Glutamatergic neuron (in vitro differentiated cells): ENCODE data around the gene YIF1B. TPM values are rescaled to one million over a fixed set of nuclear protein-coding genes. Genes with fewer than 3 reads are reported as not detected.

Source experiments
- DNase-seq: peaks from one replicate; pipeline ENCODE4 v3.0.0; 2022
- H3K27ac Mint-ChIP-seq: one replicate; pipeline ENCODE4 v1.8.0; 2020; ENCODE audit warnings: mild to moderate bottlenecking, mixed read lengths, inconsistent platforms; ENCODE audit not compliant: unreplicated experiment
- H3K27me3 Mint-ChIP-seq: one replicate; pipeline ENCODE4 v1.8.0; 2020; ENCODE audit warnings: mild to moderate bottlenecking, moderate library complexity, mixed read lengths, inconsistent platforms; ENCODE audit not compliant: unreplicated experiment
- H3K36me3 Mint-ChIP-seq: one replicate; pipeline ENCODE4 v1.8.0; 2020; ENCODE audit warnings: mild to moderate bottlenecking, mixed read lengths, inconsistent platforms; ENCODE audit not compliant: unreplicated experiment
- H3K4me1 Mint-ChIP-seq: one replicate; pipeline ENCODE4 v1.8.0; 2020; ENCODE audit warnings: mild to moderate bottlenecking, low read depth, mixed read lengths, inconsistent platforms; ENCODE audit not compliant: unreplicated experiment
- H3K4me3 Mint-ChIP-seq: one replicate; pipeline ENCODE4 v1.8.0; 2020; ENCODE audit warnings: mild to moderate bottlenecking, mixed read lengths, inconsistent platforms; ENCODE audit not compliant: unreplicated experiment
- H3K9me3 Mint-ChIP-seq: one replicate; pipeline ENCODE4 v1.8.0; 2020; ENCODE audit warnings: mild to moderate bottlenecking, moderate library complexity, mixed read lengths, inconsistent platforms; ENCODE audit not compliant: unreplicated experiment
- CTCF ChIP-seq: fragments of 200-600 bp; sonication (generic); IDR thresholded peaks from one replicate; pipeline ENCODE4 v1.5.0; 2021; ENCODE audit not compliant: partially characterized antibody, unreplicated experiment
- total RNA-seq: library from RNA; stranded (reverse); fragmentation: NEBNext Ultra II Directional; extraction: Animal tissue kit (Norgen Biotek cat#: 25700); gene quantifications from one replicate; pipeline ENCODE4 v1.2.1, GENCODE V29; 2021; ENCODE audit not compliant: unreplicated experiment

The YIF1B gene
- total RNA-seq, 1 donor from 2014 or later = 101 TPM

- Mint-ChIP-seq H3K36me3 (peaks cover 9% of the 10 kb centered on the region), H3K9me3 (peaks cover 5% of the 10 kb centered on the region), H3K27ac (no peak overlapping the region), H3K4me3 (no peak overlapping the region), H3K27me3 (peaks cover 2% of the 10 kb centered on the region), H3K4me1 (peaks cover 38% of the 10 kb centered on the region)
- TF ChIP-seq CTCF = no peak
- peak; percentile 55 for DNase-seq
Observed at GRCh38 chr19:38268539-38268938, 47.2 kb downstream of the YIF1B start.

DNA sequence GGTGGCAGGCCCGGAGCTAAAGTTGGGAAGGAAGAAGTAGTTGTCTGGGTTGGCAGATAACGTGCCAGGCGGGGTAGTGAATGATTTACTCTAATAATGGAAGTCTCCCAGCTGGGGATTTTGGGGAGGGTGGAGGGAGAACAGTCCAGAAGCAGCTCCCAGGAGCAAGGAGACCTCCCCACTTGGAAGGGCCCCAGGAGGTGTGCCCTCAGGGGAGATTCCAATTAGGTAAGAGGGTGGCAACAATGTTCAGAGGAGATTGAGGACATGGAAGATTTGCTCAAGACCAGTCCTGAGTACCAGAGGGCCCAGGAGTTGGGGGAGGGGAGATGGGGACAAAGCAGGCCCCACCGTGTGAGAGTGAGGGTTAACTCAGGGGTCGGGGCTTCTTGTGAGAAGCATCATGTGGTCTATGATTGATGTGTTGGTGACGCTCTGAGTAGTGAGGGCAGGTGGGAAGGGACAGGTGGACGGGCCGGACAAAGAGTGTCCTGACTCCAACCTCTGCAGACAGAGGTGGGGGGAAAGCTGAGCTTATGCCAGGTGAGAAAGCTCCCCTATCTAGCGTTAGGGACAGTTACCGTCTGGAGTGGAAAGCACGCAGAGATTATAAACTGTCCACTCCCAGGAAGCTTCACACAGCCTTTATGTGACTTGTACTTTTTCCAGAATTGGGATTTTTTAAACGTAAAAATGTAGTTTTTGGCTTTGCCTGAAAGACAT lies 47.8 kb downstream of the YIF1B start:
- H3K36me3 Mint-ChIP-seq = peaks cover 9% of the 10 kb centered on the region
- peaks cover 2% of the 10 kb centered on the region for H3K27me3 Mint-ChIP-seq
- no peak for DNase-seq
- no peak for TF ChIP-seq CTCF
- H3K27ac Mint-ChIP-seq = no peak overlapping the region
- no peak overlapping the region for H3K4me3 Mint-ChIP-seq
- H3K9me3 Mint-ChIP-seq = peaks cover 5% of the 10 kb centered on the region
- H3K4me1 Mint-ChIP-seq = peaks cover 39% of the 10 kb centered on the region

DNA sequence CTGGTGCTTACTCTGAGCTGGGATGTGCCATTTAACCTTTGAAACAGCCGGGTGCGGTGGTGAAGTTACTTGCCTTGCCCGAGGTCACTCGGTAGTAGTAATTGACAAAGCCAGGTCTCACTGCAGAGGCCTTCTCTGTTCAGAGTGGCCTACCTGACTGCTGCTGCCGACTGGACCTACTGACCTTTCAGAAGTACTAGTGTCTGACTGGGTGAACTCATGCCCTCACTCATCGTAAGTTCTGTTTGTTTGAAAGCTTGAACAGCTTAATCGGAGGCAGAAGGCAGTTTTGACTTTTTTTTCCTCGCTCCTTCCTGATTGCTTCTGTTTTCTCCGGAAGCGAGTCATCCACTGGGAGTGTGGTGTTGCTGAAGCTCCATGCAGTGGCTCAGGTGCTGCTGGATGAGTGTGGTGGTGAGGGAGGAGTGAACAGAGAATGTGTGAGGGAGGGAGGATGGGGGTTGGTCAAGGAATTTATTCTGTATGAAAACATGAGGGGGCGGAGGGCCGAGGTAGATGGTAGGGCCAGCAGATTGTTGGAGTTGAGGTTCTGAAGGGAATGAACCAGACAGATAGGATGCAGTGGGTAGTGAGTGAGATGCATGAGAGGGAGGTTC lies 48.7 kb downstream of the YIF1B start:
- Mint-ChIP-seq H3K4me3 (peak overlapping the region; percentile 69), H3K27ac (peak overlapping the region; percentile 8), H3K27me3 (peaks cover 2% of the 10 kb centered on the region), H3K36me3 (peaks cover 9% of the 10 kb centered on the region), H3K9me3 (peaks cover 5% of the 10 kb centered on the region), H3K4me1 (peaks cover 39% of the 10 kb centered on the region)
- DNase-seq = no peak
- TF ChIP-seq CTCF = no peak

DNA sequence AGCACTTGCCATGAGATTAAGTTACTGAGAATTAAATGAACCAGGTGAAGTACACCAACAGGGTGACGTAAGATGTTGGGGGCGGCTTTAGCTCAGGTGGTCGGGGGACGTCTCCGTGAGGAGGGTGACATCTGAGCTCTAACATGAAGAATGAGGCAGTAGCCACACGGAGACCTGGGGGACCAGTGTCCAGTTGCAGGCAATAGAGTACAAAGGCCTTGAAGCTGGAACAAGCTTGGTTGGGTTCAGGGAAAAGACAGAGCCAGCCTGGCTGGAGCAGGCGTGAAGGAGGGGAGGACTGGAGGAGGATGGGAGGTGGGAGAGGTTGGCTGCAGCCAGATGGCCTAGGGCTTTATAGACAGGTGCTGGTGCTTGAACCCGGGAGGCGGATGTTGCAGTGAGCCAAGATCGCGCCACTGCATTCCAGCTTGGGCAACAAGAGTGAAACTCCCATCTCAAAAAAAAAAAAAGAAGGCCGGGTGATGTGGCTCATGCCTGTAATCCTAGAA lies 49.8 kb downstream of the YIF1B start:
- H3K9me3 Mint-ChIP-seq = peaks cover 8% of the 10 kb centered on the region
- H3K36me3 Mint-ChIP-seq = peaks cover 9% of the 10 kb centered on the region
- H3K27ac Mint-ChIP-seq = peak overlapping the region; percentile 83
- TF ChIP-seq CTCF = no peak
- peak overlapping the region; percentile 96 for H3K4me3 Mint-ChIP-seq
- peaks cover 2% of the 10 kb centered on the region for H3K27me3 Mint-ChIP-seq
- no peak for DNase-seq
- peaks cover 39% of the 10 kb centered on the region for H3K4me1 Mint-ChIP-seq
